Lower lobe of right lung (tissue), 2 donors: ENCODE measurements around the gene AGR3. TPM values are rescaled to one million over a fixed set of nuclear protein-coding genes. Genes with fewer than 3 reads are reported as not detected.

Experiments
- ATAC-seq, 2 donors: fragments of 200-7000 bp; cut with Tn5 transposase; one replicate each; pipeline ENCODE4 v1.9.1; 2020 to 2022; ENCODE audit warnings: mild to moderate bottlenecking in 2 of 2, moderate library complexity in 2 of 2
- DNase-seq: peaks from one replicate; pipeline ENCODE4 v3.0.0-alpha.2; 2020
- H3K27ac ChIP-seq: fragments of 200-600 bp; one replicate; pipeline ENCODE4 v1.8.0; 2022
- H3K27me3 ChIP-seq: fragments of 200-600 bp; one replicate; pipeline ENCODE4 v1.8.0; 2022; ENCODE audit warnings: low read depth
- H3K36me3 ChIP-seq: fragments of 200-600 bp; one replicate; pipeline ENCODE4 v1.8.0; 2022; ENCODE audit warnings: mild to moderate bottlenecking
- H3K4me1 ChIP-seq: fragments of 200-600 bp; one replicate; pipeline ENCODE4 v1.8.0; 2022
- H3K4me3 ChIP-seq: fragments of 200-600 bp; one replicate; pipeline ENCODE4 v1.8.0; 2022; ENCODE audit warnings: mild to moderate bottlenecking
- H3K9me3 ChIP-seq: fragments of 200-600 bp; one replicate; pipeline ENCODE4 v1.8.0; 2022
- intact Hi-C: fragments of 100-400 bp; cut with DNase I; formaldehyde crosslinking; loops from one replicate; pipeline ENCODE4 v1.11.0; 2022
- total RNA-seq: library from RNA; stranded (reverse); fragmentation: NEBNext Ultra II Directional; extraction: Animal tissue kit (Norgen Biotek cat#: 25700); gene quantifications from one replicate; pipeline ENCODE4 v1.2.1, GENCODE V29; 2021
- TF ChIP-seq, protein P1 (sequence below): fragments of 200-600 bp; IDR thresholded peaks from one replicate; pipeline ENCODE4 v1.8.0; 2022; ENCODE audit warnings: antibody characterized with exemption, mild to moderate bottlenecking
- donor health status: DM: no; HTN: yes; CAD: no; lungs with severe emphysema.

The AGR3 gene
- total RNA-seq, 1 donor from 2014 or later, result 105 TPM

DNA sequence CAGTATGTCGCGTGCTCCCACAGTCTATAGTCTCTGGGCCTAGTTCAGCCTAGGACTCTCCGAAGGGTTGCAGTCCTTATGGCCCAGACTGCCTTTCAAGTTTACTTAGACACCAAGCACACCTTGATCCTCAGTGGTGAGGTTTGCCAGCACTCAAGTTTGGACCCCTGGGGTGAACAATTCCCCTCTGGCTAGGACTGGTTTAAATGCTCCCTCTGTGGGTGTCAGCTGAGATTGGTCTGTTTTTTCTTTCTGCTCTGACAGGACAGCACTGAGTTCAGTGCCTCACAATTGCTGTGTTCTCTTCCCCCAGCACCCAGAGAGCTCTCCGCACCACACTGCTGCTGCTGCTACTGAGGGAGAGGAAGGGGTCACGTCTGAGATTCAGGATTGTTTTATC lies 31.9 kb upstream of the AGR3 start:
- intact Hi-C loops, result no loop called here
- ATAC-seq (no peak), DNase-seq (no peak)
- H3K36me3 ChIP-seq, result no peaks in the 10 kb centered on the region
- H3K9me3 ChIP-seq, result no peaks in the 10 kb centered on the region
- H3K27ac ChIP-seq, result no peak overlapping the region
- H3K4me3 ChIP-seq, result no peak overlapping the region
- H3K4me1 ChIP-seq, result no peaks in the 10 kb centered on the region
- H3K27me3 ChIP-seq, result no peaks in the 10 kb centered on the region
- TF ChIP-seq, protein P1, sequence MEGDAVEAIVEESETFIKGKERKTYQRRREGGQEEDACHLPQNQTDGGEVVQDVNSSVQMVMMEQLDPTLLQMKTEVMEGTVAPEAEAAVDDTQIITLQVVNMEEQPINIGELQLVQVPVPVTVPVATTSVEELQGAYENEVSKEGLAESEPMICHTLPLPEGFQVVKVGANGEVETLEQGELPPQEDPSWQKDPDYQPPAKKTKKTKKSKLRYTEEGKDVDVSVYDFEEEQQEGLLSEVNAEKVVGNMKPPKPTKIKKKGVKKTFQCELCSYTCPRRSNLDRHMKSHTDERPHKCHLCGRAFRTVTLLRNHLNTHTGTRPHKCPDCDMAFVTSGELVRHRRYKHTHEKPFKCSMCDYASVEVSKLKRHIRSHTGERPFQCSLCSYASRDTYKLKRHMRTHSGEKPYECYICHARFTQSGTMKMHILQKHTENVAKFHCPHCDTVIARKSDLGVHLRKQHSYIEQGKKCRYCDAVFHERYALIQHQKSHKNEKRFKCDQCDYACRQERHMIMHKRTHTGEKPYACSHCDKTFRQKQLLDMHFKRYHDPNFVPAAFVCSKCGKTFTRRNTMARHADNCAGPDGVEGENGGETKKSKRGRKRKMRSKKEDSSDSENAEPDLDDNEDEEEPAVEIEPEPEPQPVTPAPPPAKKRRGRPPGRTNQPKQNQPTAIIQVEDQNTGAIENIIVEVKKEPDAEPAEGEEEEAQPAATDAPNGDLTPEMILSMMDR, result no peak

DNA sequence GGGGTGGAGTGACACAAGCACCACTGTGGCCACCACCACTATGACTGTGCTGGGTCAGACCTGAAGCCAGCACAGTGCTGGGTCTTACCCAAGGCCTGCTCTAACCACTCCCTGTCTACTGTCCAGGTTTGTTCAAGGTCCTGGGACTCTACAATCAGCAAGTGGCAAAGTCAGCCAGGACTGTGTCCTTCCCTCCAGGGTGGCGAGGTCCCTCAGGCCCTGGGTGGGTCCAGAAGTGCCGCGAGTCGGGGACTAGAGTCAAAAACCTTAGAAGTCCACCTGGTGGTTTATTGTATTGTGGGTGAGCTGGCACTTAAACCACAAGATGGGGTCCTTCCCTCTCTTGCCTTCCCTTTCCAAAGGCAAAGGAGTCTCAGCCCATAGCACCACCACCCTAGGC lies 30.8 kb upstream of the AGR3 start:
- no peaks in the 10 kb centered on the region for H3K27me3 ChIP-seq
- H3K9me3 ChIP-seq, result no peaks in the 10 kb centered on the region
- no peak for DNase-seq
- H3K36me3 ChIP-seq, result no peaks in the 10 kb centered on the region
- no peak overlapping the region for H3K27ac ChIP-seq
- H3K4me3 ChIP-seq, result no peak overlapping the region
- no peaks in the 10 kb centered on the region for H3K4me1 ChIP-seq
- no peak for ATAC-seq
- intact Hi-C loops, result no loop called here
- TF ChIP-seq, protein P1, result no peak

DNA sequence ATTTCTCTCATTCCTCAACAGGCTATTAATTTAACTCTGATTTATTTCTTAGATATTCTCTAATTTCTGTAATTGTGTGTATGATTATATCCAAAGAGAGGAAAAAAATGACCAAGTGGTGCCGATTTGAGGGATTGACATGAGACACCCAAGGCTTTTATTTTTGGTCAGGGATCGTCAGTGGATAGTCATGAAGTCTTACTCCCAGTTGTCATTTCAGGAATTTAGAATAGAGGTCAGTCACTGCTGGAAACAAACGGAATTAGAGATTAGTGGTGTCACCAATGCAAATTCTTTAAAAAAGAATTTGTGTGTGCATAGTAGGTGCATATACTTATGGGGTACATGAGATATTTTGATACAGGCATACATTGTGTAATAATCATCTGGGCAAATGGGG lies 26.8 kb upstream of the AGR3 start:
- TF ChIP-seq, protein P1, result no peak
- Histone ChIP-seq H3K27me3 (no peaks in the 10 kb centered on the region), H3K9me3 (no peaks in the 10 kb centered on the region), H3K36me3 (no peaks in the 10 kb centered on the region), H3K27ac (no peak overlapping the region), H3K4me3 (no peak overlapping the region), H3K4me1 (no peaks in the 10 kb centered on the region)
- no peak for DNase-seq
- no peak for ATAC-seq
- intact Hi-C loops, result no loop called here

DNA sequence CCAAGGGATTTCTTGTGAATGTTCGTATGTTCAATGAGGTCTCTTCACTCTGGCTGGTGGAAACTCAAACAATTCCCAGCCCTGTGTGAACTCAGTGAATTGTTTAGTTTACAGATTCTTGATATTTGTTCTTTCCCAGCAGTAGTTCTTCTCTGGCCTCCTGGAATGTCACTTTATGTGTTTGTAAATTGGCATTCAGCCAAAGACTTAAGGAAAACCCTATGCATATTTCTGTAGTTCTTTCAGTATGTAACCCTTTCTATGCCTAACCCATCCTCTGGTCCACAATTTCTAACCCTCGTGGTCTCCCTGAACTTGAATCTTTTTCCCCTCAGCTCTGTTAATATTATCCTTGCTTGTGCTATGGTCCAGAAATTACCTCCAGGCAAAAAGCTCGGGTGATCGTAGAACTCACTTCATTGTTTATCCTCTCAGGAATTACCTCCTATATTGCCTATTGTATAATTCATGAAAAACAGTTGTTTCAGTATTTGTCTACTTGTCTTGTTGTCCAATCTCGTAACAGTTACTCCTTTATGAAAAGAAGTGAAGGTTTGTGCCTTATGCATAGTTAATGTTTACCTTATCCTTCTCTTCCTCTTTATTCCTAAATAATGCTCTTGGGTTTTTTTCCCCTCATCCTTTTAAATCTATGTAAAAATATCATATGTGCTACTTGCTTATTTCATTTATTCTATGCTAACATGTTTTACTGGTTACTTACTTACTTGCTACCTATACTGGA lies 23.7 kb upstream of the AGR3 start:
- no peaks in the 10 kb centered on the region for H3K27me3 ChIP-seq
- no peaks in the 10 kb centered on the region for H3K4me1 ChIP-seq
- H3K36me3 ChIP-seq, result no peaks in the 10 kb centered on the region
- no peaks in the 10 kb centered on the region for H3K9me3 ChIP-seq
- H3K4me3 ChIP-seq, result no peak overlapping the region
- TF ChIP-seq, protein P1, result no peak
- DNase-seq (no peak), ATAC-seq (peak; percentile 73 to 95)
- intact Hi-C loops, result no loop called here
- no peak overlapping the region for H3K27ac ChIP-seq

DNA sequence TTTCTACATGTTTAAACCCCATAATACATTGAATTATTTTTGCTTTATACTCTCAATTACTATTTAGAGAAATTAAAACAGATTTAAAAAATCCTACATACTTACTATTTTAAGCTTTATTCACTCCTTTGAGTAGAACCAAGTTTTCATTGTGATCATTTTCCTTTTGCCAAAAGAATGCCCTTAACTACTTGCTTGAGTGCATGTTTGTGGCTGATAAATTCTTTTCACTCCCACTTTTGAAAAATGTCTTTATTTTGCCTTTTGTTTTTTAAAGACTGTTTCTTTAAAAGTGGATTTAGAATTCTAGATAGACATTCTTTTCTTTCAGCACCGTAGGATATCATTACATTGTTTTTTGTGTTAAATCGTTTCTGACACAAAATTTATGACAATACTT lies 22.3 kb upstream of the AGR3 start:
- TF ChIP-seq, protein P1, result no peak
- Histone ChIP-seq H3K27ac (no peak overlapping the region), H3K36me3 (no peaks in the 10 kb centered on the region), H3K9me3 (no peaks in the 10 kb centered on the region), H3K4me1 (no peaks in the 10 kb centered on the region), H3K27me3 (no peaks in the 10 kb centered on the region), H3K4me3 (no peak overlapping the region)
- no peak for ATAC-seq
- intact Hi-C loops, result no loop called here
- no peak for DNase-seq
